Endothelial cell of umbilical vein (primary cell): ENCODE results near the gene FUT4. TPM values are rescaled to one million over a fixed set of nuclear protein-coding genes. Genes with fewer than 3 reads are reported as not detected.
A peak's percentile ranks its signal among the peaks of the same experiment; 100 is the strongest.
"Not testable (repeated sequence)": the region's sequence is repeated elsewhere in the genome, so short reads cannot be mapped to it uniquely, and the experiment has no call there.

Experiments
- BruUV-seq: library from RNA; stranded (reverse); fragments of 400-500 nt; replicated peaks from 2 replicates; lab custom pipeline; 2021; lab: Mats Ljungman, UMichigan
- CTCF ChIA-PET: fragments of 300-600, 350-600 bp; sonication (Branson Sonifier 250); formaldehyde crosslinking; loops from one replicate; lab custom pipeline; 2021; ENCODE audit warnings: antibody characterized with exemption, inconsistent platforms; lab: Charles Lee
- POLR2A ChIA-PET: fragments of 300-600, 350-600 bp; sonication (Branson Sonifier 250); formaldehyde crosslinking; loops from one replicate; lab custom pipeline; 2021; ENCODE audit warnings: antibody characterized with exemption, inconsistent platforms; lab: Charles Lee
- DNase-seq: peaks from one replicate; pipeline ENCODE4 v3.0.0-alpha.2; 2011; ENCODE audit warnings: low read depth, low spot score
- FAIRE-seq: peaks from 2 replicates; lab custom pipeline; 2011; peaks lifted over from hg19 to GRCh38; lab: Jason Lieb, UNC
- H2AFZ ChIP-seq: 2 replicates; pipeline ENCODE4 v1.6.0; 2012; ENCODE audit warnings: low read depth, low read length, control low read depth, inconsistent platforms
- H3K27ac ChIP-seq: 2 replicates; pipeline ENCODE4 v1.5.1; 2011; ENCODE audit warnings: low read depth, mild to moderate bottlenecking, control low read depth, low read length, moderate library complexity; ENCODE audit not compliant: insufficient read depth
- H3K27me3 ChIP-seq, 2 experiments: 2 replicates each; pipeline versions ENCODE4 v1.6.0 to v1.6.1; 2011; ENCODE audit warnings: low read length in 2 of 2, mixed read lengths in 1 of 2; ENCODE audit not compliant: control insufficient read depth in 2 of 2, insufficient read depth in 2 of 2
- H3K36me3 ChIP-seq, 2 experiments: 2 replicates in 1 of 2; 3 replicates in 1 of 2; pipeline ENCODE4 v1.5.1; 2011; ENCODE audit warnings: low read length in 2 of 2, mild to moderate bottlenecking in 1 of 2, moderate library complexity in 1 of 2; ENCODE audit not compliant: control insufficient read depth in 2 of 2, insufficient read depth in 2 of 2; ENCODE audit errors: extremely low read depth in 1 of 2
- H3K4me1 ChIP-seq: 3 replicates; pipeline ENCODE4 v1.5.1; 2011; ENCODE audit warnings: mild to moderate bottlenecking, low read length; ENCODE audit not compliant: control insufficient read depth, insufficient read depth; ENCODE audit errors: extremely low read depth
- H3K4me2 ChIP-seq: 2 replicates; pipeline ENCODE4 v1.6.1; 2011; ENCODE audit warnings: low read length, control low read depth, mixed read lengths; ENCODE audit not compliant: insufficient read depth
- H3K4me3 ChIP-seq, 3 experiments: fragments of 200-600 bp in 1 of 3; sonication (generic), shearing (Covaris generic) in 1 of 3; replicated peaks in 1 of 3; 2 replicates each; pipeline ENCODE4 v1.5.1; 2011 to 2016; ENCODE audit warnings: control low read depth in 3 of 3, low read length in 3 of 3, mild to moderate bottlenecking in 2 of 3, inconsistent platforms in 1 of 3, low read depth in 1 of 3, moderate library complexity in 1 of 3; ENCODE audit not compliant: insufficient read depth in 1 of 3
- H3K79me2 ChIP-seq: 2 replicates; pipeline ENCODE4 v1.6.0; 2012; ENCODE audit warnings: low read length, inconsistent platforms; ENCODE audit not compliant: control insufficient read depth, insufficient read depth
- H3K9ac ChIP-seq: replicated peaks from 2 replicates; pipeline ENCODE3; 2011; ENCODE audit warnings: low read length, control low read depth; ENCODE audit not compliant: insufficient read depth; ENCODE audit errors: extremely low read depth
- H3K9me1 ChIP-seq: replicated peaks from 3 replicates; pipeline ENCODE4 v1.6.0; 2011; ENCODE audit warnings: mild to moderate bottlenecking, low read length; ENCODE audit not compliant: control insufficient read depth, insufficient read depth; ENCODE audit errors: extremely low read depth
- H3K9me3 ChIP-seq: replicated peaks from 2 replicates; pipeline ENCODE4 v1.5.1; 2012; ENCODE audit warnings: low read length, inconsistent platforms; ENCODE audit not compliant: control insufficient read depth, insufficient read depth
- H4K20me1 ChIP-seq: replicated peaks from 2 replicates; pipeline ENCODE3; 2011; ENCODE audit warnings: mild to moderate bottlenecking, low read length; ENCODE audit not compliant: control insufficient read depth, insufficient read depth; ENCODE audit errors: extremely low read depth
- CTCF ChIP-seq, 2 donors: IDR thresholded peaks; 1 replicate in 1 of 2; 2 replicates in 1 of 2; pipeline ENCODE4 v1.5.1; 2011; ENCODE audit warnings: low read length in 2 of 2, mild to moderate bottlenecking in 2 of 2, moderate library complexity in 2 of 2, control low read depth in 1 of 2, inconsistent platforms in 1 of 2, low read depth in 1 of 2; ENCODE audit not compliant: insufficient read depth in 1 of 2; ENCODE audit errors: extremely low read depth in 1 of 2
- FOS ChIP-seq: IDR thresholded peaks from 2 replicates; pipeline ENCODE4 v1.6.1; 2011; ENCODE audit warnings: mild to moderate bottlenecking, low read length, moderate library complexity, borderline replicate concordance; ENCODE audit not compliant: insufficient read depth
- dilution Hi-C: fragments of 300-500 bp; cut with MboI; formaldehyde crosslinking; loops from one replicate; pipeline ENCODE4 v1.15.0; 2019; ENCODE audit warnings: low sequenced_read_pairs; ENCODE audit not compliant: extremely low pct_ligation_motif_present
- intact Hi-C: fragments of 100-400 bp; cut with micrococcal nuclease; formaldehyde crosslinking; loops from one replicate; pipeline ENCODE4 v1.10.0; 2022
- polyA plus RNA-seq, 4 experiments: library from polyadenylated mRNA; depleted of rRNA in 3 of 4; stranded (reverse) in 3 of 4; unstranded in 1 of 4; fragments of >200 nt; gene quantifications; 2 replicates each; pipeline versions ENCODE4 v1.2.1 to v1.2.3, GENCODE V29; 2011 to 2012; ENCODE audit warnings: missing spikeins in 1 of 4
- total RNA-seq: library from RNA; stranded (reverse); gene quantifications from 2 replicates; pipeline ENCODE4 v1.2.3, GENCODE V29; 2021

FUT4 gene
- total and polyA plus RNA-seq, 2 donors (not counting 3 experiments of a cell fraction or from before 2014, with no cell fraction given) = 2.4 to 5.3 TPM

- Histone ChIP-seq H3K27me3 (peaks cover 0 to 2% of the 10 kb centered on the region in 2 experiments), H4K20me1 (no peaks in the 10 kb centered on the region), H2AFZ (no peak overlapping the region), H3K79me2 (no peaks in the 10 kb centered on the region), H3K4me1 (no peaks in the 10 kb centered on the region), H3K36me3 (peaks cover 0 to 2% of the 10 kb centered on the region in 2 experiments), H3K4me3 (no peak overlapping the region), H3K27ac (no peak overlapping the region), H3K9me1 (no peaks in the 10 kb centered on the region), H3K4me2 (no peak overlapping the region), H3K9me3 (no peaks in the 10 kb centered on the region), H3K9ac (no peak overlapping the region)
- peak; percentile 66 for DNase-seq
- POLR2A ChIA-PET = no interaction called here
- intact Hi-C loops (loop anchor here (1.0 to 5.0 kb wide), 5 partner anchors 179 to 1272 kb away; no protein-coding TSS in a partner anchor), dilution Hi-C loops (no loop called here)
- TF ChIP-seq FOS = no peak
- TF ChIP-seq CTCF (IDR thresholded peaks at IDR 0.05; ENCODE audit: extremely low read depth in 1 of 2, insufficient read depth in 1 of 2, low read depth in 1 of 2, low read length in 2 of 2) = peak; percentile 33 to 40
- CTCF ChIA-PET = interaction anchor here (0.5 to 4.2 kb wide), 37 partner anchors 8 to 1270 kb away, joined by 3 to 84 read pairs (median 4); partner anchors contain the start of genes ANKRD49, MRE11, PANX1 and VSTM5
- no TSS peak for BruUV-seq
- FAIRE-seq = peak; percentile 85
These were observed 38.9 kb upstream of the FUT4 start for GRCh38 chr11:94504689-94505293.

GRCh38 chr11:94506513-94506912 is 37.2 kb upstream of the FUT4 start:
- FAIRE-seq, POLR2A ChIA-PET: not testable (repeated sequence)
- CTCF ChIA-PET = interaction anchor here (2.5 to 3.3 kb wide), 3 partner anchors 11 to 611 kb away, joined by 10 to 22 read pairs (median 15); no protein-coding TSS in a partner anchor

More at GRCh38 chr11:94506513-94506912, 37.2 kb upstream of the FUT4 start:
- H3K4me2 ChIP-seq, H3K4me3 ChIP-seq, DNase-seq, BruUV-seq, H3K4me1 ChIP-seq, intact Hi-C loops, H3K9me3 ChIP-seq, H3K9me1 ChIP-seq, H3K79me2 ChIP-seq, H4K20me1 ChIP-seq, H3K9ac ChIP-seq, H3K27ac ChIP-seq, dilution Hi-C loops, H3K36me3 ChIP-seq, H2AFZ ChIP-seq: not testable (repeated sequence)
- peaks cover 0 to 13% of the 10 kb centered on the region in 2 experiments for H3K27me3 ChIP-seq
